Measurements from ENCODE around the gene FCHSD2. TPM values are rescaled to one million over a fixed set of nuclear protein-coding genes. Genes with fewer than 3 reads are reported as not detected.

Gene FCHSD2
- total and polyA plus RNA-seq, 2 of the 13 experiments (the other 11 are each of a cell fraction or from before 2014, with no cell fraction given): 20.5 to 24.8 TPM

DNA sequence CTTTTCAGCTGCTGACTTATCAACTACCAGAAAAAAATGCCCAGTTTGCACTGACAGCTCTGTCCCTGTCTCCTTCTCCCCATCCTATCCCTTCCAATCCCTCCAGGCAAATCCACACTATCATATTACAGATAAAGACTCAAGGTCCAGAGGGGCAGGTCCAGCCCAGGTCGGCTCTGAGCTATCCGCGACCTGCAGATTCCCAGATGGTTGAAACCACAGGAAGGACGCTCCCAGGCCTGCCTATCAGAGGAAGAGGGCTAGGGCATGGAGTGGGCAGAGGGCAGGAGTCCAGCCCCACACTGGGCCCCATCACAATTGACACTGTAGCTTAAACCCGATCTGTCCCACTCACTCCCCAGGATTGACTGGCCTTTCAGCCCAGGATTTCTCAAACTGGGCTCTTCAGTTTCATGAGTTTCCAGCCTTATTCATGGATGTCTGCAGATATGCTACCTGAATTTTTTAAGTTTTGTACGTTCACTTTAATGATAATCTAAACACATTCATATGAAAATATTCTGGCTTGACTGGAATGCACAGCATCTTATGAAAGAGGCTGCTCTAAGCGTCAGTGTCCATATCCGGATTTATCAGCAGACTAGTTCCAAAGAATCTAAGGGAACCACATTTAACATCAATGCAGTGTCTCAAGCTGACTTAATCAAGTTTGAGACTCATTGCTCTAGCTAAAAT is 16.4 kb upstream of the FCHSD2 start (continued):
- TF ChIP-seq ZSCAN21 (CRISPR knock-in tag; IDR thresholded peaks at IDR 0.05; ENCODE audit: borderline replicate concordance) (0 out of 2 replicates have a peak, but pooled peaks have one; percentile 37), ZNF143 (CRISPR knock-in tag; IDR thresholded peaks at IDR 0.05) (no peak), BORCS8-MEF2B (CRISPR knock-in tag; IDR thresholded peaks at IDR 0.05) (no peak), ATF2 (CRISPR knock-in tag; IDR thresholded peaks at IDR 0.05) (peak; percentile 71; the same call in 1 of the 2 replicates), CSRNP1 (CRISPR knock-in tag; IDR thresholded peaks at IDR 0.05) (peak; percentile 81; the same call in 1 of the 2 replicates), ZNF335 (CRISPR knock-in tag; IDR thresholded peaks at IDR 0.05) (no peak), ATF1 (CRISPR knock-in tag; IDR thresholded peaks at IDR 0.05) (peak; percentile 55), RARA (CRISPR knock-in tag; IDR thresholded peaks at IDR 0.05) (peak; percentile 83), GATA4 (IDR thresholded peaks at IDR 0.05; ENCODE audit: borderline replicate concordance, low read depth) (0 out of 2 replicates have a peak, but pooled peaks have one; percentile 60), POLR2G (IDR thresholded peaks at IDR 0.05; ENCODE audit: low read depth, low read length) (peak; percentile 67), ISL2 (CRISPR knock-in tag; IDR thresholded peaks at IDR 0.05) (peak; percentile 70), ZNF451 (CRISPR knock-in tag; IDR thresholded peaks at IDR 0.05) (0 out of 2 replicates have a peak, but pooled peaks have one; percentile 22), ZNF263 (CRISPR knock-in tag; IDR thresholded peaks at IDR 0.05) (0 out of 2 replicates have a peak, but pooled peaks have one; percentile 43)
- TF ChIP-seq, protein P1, sequence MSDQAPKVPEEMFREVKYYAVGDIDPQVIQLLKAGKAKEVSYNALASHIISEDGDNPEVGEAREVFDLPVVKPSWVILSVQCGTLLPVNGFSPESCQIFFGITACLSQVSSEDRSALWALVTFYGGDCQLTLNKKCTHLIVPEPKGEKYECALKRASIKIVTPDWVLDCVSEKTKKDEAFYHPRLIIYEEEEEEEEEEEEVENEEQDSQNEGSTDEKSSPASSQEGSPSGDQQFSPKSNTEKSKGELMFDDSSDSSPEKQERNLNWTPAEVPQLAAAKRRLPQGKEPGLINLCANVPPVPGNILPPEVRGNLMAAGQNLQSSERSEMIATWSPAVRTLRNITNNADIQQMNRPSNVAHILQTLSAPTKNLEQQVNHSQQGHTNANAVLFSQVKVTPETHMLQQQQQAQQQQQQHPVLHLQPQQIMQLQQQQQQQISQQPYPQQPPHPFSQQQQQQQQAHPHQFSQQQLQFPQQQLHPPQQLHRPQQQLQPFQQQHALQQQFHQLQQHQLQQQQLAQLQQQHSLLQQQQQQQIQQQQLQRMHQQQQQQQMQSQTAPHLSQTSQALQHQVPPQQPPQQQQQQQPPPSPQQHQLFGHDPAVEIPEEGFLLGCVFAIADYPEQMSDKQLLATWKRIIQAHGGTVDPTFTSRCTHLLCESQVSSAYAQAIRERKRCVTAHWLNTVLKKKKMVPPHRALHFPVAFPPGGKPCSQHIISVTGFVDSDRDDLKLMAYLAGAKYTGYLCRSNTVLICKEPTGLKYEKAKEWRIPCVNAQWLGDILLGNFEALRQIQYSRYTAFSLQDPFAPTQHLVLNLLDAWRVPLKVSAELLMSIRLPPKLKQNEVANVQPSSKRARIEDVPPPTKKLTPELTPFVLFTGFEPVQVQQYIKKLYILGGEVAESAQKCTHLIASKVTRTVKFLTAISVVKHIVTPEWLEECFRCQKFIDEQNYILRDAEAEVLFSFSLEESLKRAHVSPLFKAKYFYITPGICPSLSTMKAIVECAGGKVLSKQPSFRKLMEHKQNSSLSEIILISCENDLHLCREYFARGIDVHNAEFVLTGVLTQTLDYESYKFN (CRISPR knock-in tag; conservative IDR thresholded peaks at IDR 0.05): peak; percentile 98
- TF ChIP-seq, protein P2, sequence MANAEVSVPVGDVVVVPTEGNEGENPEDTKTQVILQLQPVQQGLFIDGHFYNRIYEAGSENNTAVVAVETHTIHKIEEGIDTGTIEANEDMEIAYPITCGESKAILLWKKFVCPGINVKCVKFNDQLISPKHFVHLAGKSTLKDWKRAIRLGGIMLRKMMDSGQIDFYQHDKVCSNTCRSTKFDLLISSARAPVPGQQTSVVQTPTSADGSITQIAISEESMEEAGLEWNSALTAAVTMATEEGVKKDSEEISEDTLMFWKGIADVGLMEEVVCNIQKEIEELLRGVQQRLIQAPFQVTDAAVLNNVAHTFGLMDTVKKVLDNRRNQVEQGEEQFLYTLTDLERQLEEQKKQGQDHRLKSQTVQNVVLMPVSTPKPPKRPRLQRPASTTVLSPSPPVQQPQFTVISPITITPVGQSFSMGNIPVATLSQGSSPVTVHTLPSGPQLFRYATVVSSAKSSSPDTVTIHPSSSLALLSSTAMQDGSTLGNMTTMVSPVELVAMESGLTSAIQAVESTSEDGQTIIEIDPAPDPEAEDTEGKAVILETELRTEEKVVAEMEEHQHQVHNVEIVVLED (CRISPR knock-in tag; IDR thresholded peaks at IDR 0.05; ENCODE audit: borderline replicate concordance): peak; percentile 21; the same call in 1 of the 2 replicates
